Hematopoietic multipotent progenitor cell (in vitro differentiated cells): ENCODE results near the gene PACRGL. TPM values are rescaled to one million over a fixed set of nuclear protein-coding genes. Genes with fewer than 3 reads are reported as not detected.
"Not testable (repeated sequence)": the region's sequence is repeated elsewhere in the genome, so short reads cannot be mapped to it uniquely, and the experiment has no call there.

Experiments
- DNase-seq, 3 donors: peaks; one replicate each; pipeline ENCODE4 v3.0.0-alpha.2; 2011 to 2015; ENCODE audit warnings: low read depth in 2 of 3, low spot score in 2 of 3
- total RNA-seq: library from RNA; depleted of rRNA; stranded (reverse); fragments of >200 nt; gene quantifications from one replicate; pipeline ENCODE4 v1.2.3, GENCODE V29; 2012

The PACRGL gene
- total RNA-seq, 1 donor = 12.7 TPM

DNA sequence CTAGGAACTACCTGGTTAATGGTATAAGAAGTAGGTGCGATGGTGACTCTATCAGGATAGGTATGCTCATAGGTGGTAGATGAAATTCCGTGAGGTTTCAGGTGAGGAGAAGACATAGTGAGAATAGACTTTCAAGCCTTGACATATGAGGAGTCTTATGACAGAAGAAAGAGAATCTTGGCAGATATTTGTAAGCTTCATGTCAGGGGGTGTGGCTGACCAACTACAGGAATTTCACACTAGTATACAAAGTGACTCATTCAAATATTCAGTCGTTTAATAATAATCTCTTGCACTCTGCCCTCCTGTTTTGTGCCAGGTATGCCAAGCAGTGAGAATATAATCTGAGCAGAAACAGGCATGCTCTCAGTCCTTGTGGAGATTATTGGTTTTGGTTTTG, 22.8 kb downstream of the PACRGL start:
- no peak for DNase-seq

DNA sequence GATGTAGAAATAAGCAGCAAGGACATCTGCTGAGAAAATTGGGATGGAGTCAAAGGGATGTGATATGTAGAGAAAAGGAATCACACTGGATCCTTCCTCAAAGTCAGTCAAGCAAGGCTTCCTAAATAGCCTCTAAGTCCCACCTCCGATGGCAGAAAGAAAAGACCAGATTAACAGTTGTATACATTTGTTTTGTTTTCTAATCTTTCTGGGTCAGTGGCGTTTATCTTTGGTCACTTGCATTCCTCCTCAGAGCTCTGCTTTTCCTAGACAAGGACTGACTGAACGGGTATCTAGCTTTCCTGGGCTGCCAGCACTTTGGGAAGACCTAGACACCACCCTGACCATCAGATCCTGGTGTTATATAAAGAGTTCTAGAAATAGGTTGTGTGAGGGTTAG, 23.2 kb downstream of the PACRGL start:
- DNase-seq = no peak

DNA sequence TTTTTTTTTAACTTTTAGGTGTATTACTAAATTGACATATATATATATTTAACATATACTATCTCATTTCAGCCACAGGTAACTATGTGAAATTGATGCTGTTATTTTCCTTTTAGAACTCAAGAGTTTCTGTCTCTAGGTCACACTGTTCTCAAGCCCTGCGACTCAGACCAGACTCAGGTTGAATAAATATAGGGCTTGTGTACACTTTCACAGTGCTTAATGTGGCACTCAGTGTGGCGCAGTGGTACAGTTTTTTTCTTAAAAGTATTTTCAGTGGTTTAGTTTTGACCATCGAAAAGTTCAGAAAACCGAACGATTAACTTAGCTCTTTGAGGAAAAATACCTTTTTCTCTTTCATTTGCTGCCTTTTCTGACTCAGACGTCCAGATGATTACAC, 24.7 kb downstream of the PACRGL start:
- DNase-seq = no peak

DNA sequence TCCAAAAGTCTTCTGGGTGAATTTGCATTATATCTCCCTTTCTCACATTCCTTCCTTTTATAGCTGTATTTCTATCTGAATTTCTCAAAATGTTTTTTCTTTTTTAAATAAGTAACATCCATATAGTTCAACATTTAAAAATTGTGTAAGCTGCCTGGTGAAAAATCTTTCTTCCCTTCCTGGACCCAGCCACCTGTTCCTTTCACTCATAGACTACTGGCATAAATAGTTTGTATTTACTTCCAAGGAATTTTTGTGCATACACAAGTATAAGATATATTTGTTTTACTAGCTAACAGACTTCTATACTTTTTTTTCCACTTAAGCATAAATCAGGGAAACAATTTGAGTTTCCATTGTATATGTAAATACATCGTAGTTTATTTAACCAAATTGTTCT, 35.7 kb downstream of the PACRGL start:
- no peak for DNase-seq

DNA sequence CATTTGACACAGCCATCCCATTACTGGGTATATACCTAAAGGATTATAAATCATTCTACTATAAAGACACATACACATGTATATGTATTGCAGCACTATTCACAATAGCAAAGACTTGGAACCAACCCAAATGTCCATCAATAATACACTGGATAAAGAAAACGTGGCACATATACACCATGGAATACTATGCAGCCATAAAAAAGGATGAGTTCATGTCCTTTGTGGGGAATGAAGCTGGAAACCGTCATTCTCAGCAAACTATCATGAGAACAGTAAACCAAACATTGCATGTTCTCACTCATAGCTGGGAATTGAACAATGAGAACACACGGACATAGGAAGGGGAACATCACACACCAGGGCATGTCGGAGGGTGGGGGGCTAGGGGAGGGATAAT, 45.7 kb downstream of the PACRGL start:
- not testable (repeated sequence) for DNase-seq

DNA sequence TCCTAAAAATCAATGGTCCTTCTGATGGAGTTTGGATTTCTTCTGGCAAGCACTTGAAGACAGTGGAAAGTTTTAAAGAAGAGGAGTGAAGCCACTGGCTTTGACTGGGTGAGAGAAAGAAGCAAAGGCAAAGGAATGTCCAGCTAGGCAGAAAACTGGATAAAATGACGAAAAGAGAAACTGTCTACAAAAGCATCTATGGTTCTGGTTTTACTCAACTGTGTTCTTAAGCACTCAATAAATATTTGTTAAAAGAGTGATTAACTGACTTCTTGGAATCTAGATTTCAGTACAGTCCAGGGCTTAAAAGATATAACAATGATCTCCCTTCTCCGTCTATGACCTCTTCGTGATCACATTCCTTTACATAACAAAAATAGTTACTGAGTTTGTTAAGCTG, 52.4 kb downstream of the PACRGL start:
- DNase-seq = no peak

DNA sequence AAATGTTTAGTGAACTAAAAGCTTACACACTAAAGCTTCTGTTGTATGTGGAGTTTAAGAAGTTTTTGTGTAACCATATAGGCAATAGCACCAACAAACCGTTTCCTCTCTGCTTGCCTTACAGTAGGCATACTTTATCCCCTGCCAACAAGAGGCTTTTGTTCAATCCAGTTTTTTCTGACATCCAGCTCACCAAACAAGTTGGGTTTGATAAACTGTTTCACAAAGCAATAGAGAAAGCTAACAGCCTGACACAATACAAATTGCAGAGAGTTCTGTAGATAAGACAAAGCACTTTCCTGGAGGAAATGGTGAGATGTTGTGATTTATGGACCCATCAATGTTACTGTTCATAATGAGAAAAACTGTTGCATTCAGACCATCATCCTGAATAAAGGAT, 53.8 kb downstream of the PACRGL start:
- DNase-seq = no peak

DNA sequence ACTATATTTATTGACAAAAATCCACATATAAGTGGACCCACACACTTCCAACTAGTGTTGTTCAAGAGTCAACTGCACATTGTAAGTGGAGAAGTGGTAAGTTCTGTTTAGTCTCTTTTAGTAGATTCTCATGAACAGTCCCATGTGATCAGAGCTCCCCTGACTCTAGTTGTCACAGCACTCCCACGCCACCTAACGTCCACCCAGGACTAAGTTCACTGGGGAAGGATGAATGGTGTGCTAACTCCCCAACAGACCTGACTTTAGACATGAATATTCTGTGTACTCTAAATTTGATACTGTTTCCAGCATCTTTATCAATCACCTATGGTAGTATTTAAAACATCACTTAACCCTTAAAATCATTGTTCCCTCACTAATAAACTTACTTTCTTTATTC, 59.8 kb downstream of the PACRGL start:
- no peak for DNase-seq

DNA sequence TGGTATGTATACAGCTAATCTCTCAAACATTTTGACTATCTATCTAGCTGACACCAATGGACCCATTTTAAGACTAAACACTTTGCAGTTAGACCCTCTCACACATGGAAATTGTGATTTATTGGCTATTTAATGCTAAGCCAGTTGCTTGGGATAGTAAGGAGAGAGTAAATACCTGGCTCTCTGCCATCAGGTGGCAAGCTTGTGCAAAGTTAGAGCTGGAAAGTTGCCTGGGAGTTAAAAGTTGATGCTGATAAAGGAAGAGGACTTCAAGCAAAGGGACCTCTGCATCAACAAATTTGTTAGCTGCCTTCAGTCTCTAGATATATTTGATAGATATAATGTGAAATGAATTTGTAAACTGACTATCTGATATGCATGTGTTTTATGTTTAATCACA, 61.1 kb downstream of the PACRGL start:
- no peak for DNase-seq

DNA sequence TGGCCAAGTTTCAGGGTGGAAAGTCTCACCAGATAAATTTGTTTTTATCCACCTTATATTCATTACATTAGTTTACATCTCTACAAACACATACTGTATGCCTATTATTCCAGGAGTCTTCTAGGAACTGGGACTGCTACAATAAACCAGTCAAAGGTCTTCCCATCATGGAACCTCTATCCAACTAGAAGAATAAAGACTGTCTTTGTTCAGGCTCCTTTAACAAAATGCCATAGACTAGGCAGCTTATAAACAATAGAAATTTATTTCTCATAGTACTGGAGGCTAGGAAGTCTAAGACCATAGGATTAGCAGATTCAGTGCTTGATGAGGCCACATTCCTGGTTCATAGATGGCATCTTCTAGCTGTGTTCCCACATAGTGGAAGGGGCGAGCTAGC, 61.6 kb downstream of the PACRGL start:
- DNase-seq = no peak

DNA sequence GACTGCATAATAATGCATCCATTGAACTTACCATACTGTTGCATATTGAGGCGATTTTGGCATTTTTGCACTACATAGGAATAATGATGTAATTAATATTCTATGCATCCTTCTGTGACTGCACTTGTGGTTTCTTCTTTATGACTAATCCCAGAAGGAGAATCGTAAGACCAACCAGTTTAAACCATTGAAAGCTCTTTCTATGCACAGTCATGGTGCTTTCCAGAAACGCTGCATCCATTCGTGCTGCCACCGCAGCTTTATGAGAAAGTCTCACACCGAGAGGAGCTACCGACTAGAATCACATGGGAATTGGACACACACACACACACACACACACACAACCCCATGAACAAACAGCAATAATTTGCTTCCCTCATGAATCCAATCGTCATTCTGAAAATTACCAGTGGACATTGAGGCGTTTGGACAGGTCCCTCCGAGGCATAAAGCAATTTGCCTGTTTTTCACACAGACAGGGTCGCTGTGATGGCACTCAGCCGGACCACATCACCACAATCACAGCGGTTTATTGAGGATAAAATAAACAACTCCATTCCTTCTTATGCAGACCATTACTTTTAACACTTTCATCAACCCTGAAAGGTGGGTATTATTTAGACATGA, 64.2 kb downstream of the PACRGL start:
- no peak for DNase-seq

DNA sequence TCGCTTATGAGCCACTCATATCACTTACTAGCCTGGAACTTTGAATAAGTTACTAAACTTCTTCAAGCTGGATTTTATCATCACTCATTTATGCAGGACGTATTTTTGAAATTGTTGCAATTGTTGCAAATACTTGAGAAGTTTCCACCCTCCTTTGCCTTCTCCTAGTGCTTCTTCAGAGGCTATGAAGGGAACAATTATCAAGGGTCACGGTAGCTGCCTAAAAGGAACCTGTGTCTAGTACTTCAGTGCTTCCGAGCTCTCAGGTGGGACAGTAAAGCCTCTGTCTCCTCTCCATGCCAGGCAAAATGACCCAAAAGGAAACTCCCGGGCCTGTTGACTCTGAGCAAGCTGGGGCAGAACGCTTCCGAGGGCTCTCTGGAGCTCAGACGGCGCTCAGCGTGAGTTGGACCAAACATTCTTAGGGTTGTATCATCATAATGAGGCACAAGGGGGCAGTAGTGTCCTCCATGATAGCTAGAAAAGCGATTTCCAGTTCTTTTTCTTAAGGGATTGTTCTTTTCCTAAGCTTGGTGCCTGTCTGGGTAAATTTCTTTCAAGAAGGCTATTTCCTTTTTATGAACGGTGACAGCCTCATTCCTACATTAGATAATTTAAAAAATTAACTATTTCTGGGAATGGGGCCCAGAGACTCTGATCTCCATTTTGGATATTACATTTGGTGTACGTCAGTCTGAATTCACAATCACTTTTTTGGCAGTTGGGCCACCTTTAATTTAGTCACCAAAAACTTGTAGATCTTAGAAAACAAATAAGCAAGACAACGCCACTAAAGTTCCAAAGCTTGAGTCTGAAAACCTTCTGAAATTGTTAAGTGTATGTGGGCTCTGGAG, 73.1 kb downstream of the PACRGL start:
- DNase-seq = peak; percentile 4 to 57 (median 10)

DNA sequence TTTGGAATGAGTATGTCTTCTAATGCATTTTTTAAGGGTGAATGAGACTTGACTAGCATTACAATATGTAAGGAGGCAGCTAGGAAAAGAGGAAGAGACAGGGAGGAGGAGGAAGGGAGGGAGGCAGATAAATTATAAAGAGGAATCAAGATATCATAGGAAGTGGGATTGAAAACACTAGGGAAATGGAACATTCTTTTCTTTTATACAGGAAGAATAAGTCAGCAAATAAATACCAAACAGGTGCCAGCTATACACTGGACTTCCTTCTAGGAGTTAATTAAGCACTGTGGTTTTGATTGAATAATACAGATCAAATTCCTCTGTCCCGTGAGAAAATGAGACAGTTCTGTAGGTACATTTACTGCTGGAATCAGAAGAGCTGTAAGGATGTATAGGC, 78.6 kb downstream of the PACRGL start:
- DNase-seq = no peak

DNA sequence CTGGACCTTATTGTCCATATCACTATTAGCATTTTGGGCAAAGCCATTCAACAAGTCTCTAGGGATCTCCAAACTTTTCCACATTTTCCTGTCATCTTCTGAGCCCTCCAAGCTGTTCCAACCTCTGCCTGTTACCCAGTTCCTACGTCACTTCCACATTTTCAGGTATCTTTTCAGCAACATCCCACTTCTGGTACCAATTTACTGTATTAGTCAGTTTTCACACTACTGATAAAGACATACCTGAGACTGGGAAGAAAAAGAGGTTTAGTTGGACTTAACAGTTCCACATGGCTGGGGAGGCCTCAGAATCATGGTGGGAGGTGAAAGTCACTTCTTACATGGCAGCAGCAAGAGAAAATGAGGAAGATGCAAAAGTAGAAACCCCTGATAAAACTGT, 82.9 kb downstream of the PACRGL start:
- not testable (repeated sequence) for DNase-seq

DNA sequence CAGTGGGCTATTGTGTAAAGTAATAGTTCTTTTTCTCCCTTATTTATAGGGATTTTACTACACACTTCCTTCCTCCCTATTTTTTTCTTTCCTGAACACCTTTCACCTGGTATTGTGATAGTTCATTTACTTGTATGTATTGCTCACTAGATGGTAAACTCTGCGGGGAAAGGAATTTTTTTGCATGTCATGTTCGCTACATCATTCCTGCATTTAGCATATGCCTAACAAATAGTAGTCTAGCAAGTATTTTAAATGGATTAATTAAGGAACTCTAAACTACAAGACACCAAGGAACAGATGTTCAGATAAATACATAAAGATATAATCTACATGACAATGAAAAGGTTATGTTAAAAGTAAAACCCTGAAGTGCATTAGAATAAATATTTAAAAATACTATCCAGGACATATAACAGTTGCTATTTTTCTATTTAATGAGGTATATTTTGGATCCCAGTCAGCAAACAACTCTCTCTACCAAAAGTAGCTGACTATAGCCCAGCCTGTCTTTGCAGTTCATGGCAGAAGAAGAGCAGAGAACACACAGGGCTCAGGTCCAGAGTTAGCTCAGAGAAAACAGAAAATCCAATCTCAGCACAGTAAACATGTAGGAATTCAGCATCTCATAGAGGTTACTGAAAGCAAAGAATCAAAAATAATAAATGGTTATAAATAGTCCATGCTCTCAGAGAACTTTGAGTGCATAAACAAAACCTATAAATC, 87.8 kb downstream of the PACRGL start:
- no peak for DNase-seq
